ENCODE data around the gene SYNDIG1. TPM values are rescaled to one million over a fixed set of nuclear protein-coding genes. Genes with fewer than 3 reads are reported as not detected.

Gene SYNDIG1
- total RNA-seq, 1 experiment from 2014 or later, result 5.4 TPM

DNA sequence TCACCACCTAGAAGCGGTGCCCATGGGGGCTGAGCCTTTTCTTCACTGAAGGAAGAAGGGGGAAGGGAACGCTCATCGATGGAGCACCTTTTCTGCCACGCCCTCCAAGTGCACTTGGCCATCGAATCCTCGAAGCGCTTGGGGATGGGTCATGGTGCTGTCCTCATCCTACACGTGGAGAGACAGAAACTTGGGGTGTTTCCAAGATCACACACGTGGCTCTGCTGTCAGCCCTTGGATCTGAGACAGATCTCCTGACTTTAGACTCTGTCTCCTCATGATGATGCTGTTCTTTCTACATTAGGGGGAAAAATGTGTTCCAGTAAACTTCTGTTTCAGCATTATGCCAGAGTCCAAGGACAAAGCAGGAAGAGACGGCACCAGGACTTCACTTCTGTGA is 78.5 kb downstream of the SYNDIG1 start:
- H3K27ac ChIP-seq (ENCODE audit: insufficient read length, low read depth, low read length), result no peak overlapping the region
- H2BK5ac ChIP-seq (ENCODE audit: insufficient read length, low read length), result no peak overlapping the region
- no peak overlapping the region for H3K27ac Mint-ChIP-seq
- H4K20me1 ChIP-seq (ENCODE audit: control insufficient read depth, insufficient read depth, insufficient read length), result no peaks in the 10 kb centered on the region
- H2BK12ac ChIP-seq (ENCODE audit: insufficient read length, low read depth, low read length), result no peak overlapping the region
- no peak overlapping the region for H4K5ac ChIP-seq (ENCODE audit: insufficient read length, low read depth, low read length)
- H3K79me2 ChIP-seq (ENCODE audit: insufficient read depth, low read length), result no peaks in the 10 kb centered on the region
- H3K9me3 ChIP-seq (ENCODE audit: control insufficient read depth, low read depth, low read length), result no peaks in the 10 kb centered on the region
- no peak overlapping the region for H2BK20ac ChIP-seq (ENCODE audit: low read depth, low read length, poor library complexity, severe bottlenecking)
- no peak overlapping the region for H3T11ph ChIP-seq (ENCODE audit: low read length)
- no peak overlapping the region for H3K4me2 ChIP-seq (ENCODE audit: insufficient read depth, insufficient read length, low read length)
- H3K18ac ChIP-seq (ENCODE audit: insufficient read length, low read depth, low read length), result no peak overlapping the region
- H2AK5ac ChIP-seq (ENCODE audit: insufficient read length, low read length), result no peak overlapping the region
- no peaks in the 10 kb centered on the region for H3K4me1 ChIP-seq (ENCODE audit: insufficient read depth, low read length)
- H3K56ac ChIP-seq (ENCODE audit: insufficient read length, low read depth, low read length), result no peak overlapping the region
- H2BK15ac ChIP-seq (ENCODE audit: low read depth, low read length), result no peak overlapping the region
- H3K79me1 ChIP-seq (ENCODE audit: insufficient read depth, low read depth, low read length, poor library complexity, severe bottlenecking), result no peaks in the 10 kb centered on the region
- H2BK120ac ChIP-seq (ENCODE audit: low read depth, low read length, poor library complexity, severe bottlenecking), result no peak overlapping the region
- no peaks in the 10 kb centered on the region for H3K4me1 Mint-ChIP-seq
- TF ChIP-seq, protein P1, sequence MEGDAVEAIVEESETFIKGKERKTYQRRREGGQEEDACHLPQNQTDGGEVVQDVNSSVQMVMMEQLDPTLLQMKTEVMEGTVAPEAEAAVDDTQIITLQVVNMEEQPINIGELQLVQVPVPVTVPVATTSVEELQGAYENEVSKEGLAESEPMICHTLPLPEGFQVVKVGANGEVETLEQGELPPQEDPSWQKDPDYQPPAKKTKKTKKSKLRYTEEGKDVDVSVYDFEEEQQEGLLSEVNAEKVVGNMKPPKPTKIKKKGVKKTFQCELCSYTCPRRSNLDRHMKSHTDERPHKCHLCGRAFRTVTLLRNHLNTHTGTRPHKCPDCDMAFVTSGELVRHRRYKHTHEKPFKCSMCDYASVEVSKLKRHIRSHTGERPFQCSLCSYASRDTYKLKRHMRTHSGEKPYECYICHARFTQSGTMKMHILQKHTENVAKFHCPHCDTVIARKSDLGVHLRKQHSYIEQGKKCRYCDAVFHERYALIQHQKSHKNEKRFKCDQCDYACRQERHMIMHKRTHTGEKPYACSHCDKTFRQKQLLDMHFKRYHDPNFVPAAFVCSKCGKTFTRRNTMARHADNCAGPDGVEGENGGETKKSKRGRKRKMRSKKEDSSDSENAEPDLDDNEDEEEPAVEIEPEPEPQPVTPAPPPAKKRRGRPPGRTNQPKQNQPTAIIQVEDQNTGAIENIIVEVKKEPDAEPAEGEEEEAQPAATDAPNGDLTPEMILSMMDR (conservative IDR thresholded peaks at IDR 0.05), result no peak
- no peak overlapping the region for H4K91ac ChIP-seq (ENCODE audit: insufficient read length, low read depth, low read length)
- no peak overlapping the region for H2AFZ ChIP-seq (ENCODE audit: low read length)
- no peak overlapping the region for H3K14ac ChIP-seq (ENCODE audit: insufficient read depth, low read length)
- no peak for DNase-seq
- peaks cover 8 to 16% of the 10 kb centered on the region in 2 experiments for H3K9me3 Mint-ChIP-seq
- H3K4ac ChIP-seq (ENCODE audit: low read depth, low read length), result no peak overlapping the region
- no peak overlapping the region for H3K4me3 Mint-ChIP-seq
- no peaks in the 10 kb centered on the region for H3K23me2 ChIP-seq (ENCODE audit: insufficient read length, low read depth, low read length, poor library complexity, severe bottlenecking)
- no peak overlapping the region for H3K23ac ChIP-seq (ENCODE audit: insufficient read length, low read depth, low read length)
- peaks cover 32 to 49% (median 39%) of the 10 kb centered on the region in 3 experiments for H3K36me3 Mint-ChIP-seq (ENCODE audit: insufficient read depth in 1 of 3, low read depth in 3 of 3)
- WGBS (ENCODE audit: extremely low coverage, insufficient read length, low lambda C conversion rate), result no CpG with 5 or more reads among the region's 10 CpGs
- no peaks in the 10 kb centered on the region; the same call in 1 of the 2 replicates for H3K27me3 Mint-ChIP-seq (ENCODE audit: low read depth)
- H3K27me3 ChIP-seq (ENCODE audit: insufficient read depth, low read length), result no peaks in the 10 kb centered on the region
- no peak overlapping the region for H3K9ac ChIP-seq (ENCODE audit: extremely low read depth, insufficient read length, low read length)
- no peak overlapping the region for H4K8ac ChIP-seq (replicated peaks; ENCODE audit: insufficient read length, low read depth, low read length)
